Adipose tissue (tissue), 3 donors: Measurements from ENCODE around the gene SH3YL1. TPM values are rescaled to one million over a fixed set of nuclear protein-coding genes. Genes with fewer than 3 reads are reported as not detected.
"Not testable (repeated sequence)": the region's sequence is repeated elsewhere in the genome, so short reads cannot be mapped to it uniquely, and the experiment has no call there.

ENCODE experiments used
- H3K27ac ChIP-seq: one replicate; pipeline ENCODE4 v1.5.1; 2013; ENCODE audit warnings: low read depth, low read length
- WGBS, 3 donors: extraction: QIAGEN DNeasy Blood & Tissue Kit; methylation state at CpG; one replicate each; pipeline ENCODE4 v1.1.7; 2013; 5-methylcytosine and 5-hydroxymethylcytosine counted together
- polyA plus RNA-seq, 3 donors: library from polyadenylated mRNA; stranded (reverse); fragments of 200-250 nt; gene quantifications; one replicate each; pipeline ENCODE4 v1.2.3, GENCODE V29; 2013
- donor health status: healthy with polysubstance abuse.
- donor health status: Bipolar disorder and iron deficiency.
- donor health status: healthy.

The SH3YL1 gene
- polyA plus RNA-seq, 3 donors: 19.0 to 88.2 (median 22.7) TPM

DNA sequence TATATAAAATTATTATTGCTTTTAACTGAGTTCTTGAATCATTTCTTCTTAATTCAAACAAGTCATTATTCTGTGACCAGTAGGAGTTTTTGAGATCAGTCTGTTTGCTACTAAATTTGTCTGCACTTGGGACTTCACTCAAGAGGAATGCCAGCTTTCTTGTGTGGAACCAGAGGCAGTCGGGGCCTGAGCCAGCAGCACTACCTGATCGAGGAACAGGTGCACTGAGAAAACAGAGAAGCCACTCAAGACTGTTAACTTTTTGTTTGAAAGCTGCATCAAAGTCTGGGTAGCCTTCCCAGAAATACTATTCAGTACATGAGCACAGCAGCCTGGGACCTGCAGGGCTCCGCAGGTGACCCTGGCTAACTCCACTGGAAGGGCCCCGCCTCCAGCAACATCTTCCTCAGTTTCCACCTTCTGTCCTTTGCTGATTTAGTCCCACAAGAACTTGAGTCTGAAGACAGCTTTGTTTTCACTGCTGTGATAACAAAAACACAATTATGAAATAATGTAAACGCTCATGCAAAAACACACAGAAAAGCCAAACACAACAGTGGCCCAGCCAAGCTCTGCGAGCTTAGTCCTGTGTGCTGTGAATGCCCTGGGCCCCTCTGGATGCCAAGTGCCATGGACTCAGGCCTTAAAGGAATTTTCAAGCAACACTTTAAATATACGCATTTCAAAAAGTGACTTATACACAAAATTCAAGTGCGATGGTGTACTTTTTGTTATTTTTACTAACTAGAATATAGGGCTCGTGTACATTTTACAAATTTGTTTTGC, 62.0 kb downstream of the SH3YL1 start:
- WGBS, 3 donors: 59 to 90% (median 88%) methylated on average over 9 of the region's 9 CpGs
- H3K27ac ChIP-seq: no peak overlapping the region

DNA sequence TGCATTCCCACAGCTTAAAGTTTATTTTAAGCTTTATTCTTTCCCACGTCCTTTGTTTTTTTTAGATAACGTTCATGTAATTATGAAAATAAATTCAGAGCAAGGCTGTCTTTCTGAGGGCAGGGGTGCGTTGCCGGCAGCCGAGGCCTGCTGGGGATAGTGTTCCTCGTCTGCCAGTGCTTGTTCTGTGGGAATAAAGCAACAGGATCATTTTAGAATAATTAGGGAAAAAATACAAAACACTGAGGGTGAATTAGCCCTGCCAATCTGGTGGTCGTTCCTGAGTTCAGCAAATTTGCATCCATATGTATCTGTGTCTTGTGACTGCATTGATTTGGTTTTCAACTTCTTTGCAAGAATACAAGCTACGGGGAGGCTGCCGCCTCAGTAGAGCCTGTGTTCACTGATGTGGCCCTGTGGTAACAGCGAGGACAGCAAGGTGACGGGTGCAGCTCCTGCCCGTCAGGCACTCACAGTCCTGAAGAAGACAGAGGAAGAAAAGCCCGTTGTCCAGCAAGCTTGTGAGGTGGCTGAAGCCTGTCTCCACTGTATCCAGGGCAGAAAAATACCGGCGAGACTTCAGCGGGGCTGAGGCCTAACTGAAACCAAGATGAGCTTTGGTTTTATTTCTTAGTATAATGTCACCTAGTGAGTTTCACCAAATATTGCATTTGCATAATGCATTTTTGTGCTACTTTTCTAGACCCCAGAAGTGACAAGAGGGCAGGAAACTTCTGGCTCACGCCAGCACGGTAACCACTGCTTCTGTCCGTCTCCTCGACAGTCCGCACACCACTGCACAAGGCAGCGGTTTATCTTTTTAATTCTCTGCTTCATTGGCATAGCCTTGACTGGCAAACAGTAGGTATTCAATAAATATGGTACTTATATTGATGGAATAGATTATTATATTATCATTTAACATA, 64.5 kb downstream of the SH3YL1 start:
- 71 to 78% (median 76%) methylated on average over 22 of the region's 22 CpGs for WGBS, 3 donors

GRCh38 chr2:196406-196805, 67.4 kb downstream of the SH3YL1 start:
- WGBS, 3 donors: 55 to 82% (median 62%) methylated on average over 5 of the region's 5 CpGs
- H3K27ac ChIP-seq: no peak overlapping the region

More for the DNA sequence above, 64.5 kb downstream of the SH3YL1 start:
- H3K27ac ChIP-seq: no peak overlapping the region

- no peak overlapping the region for H3K27ac ChIP-seq
- 82 to 90% (median 89%) methylated on average over 7 of the region's 7 CpGs for WGBS, 3 donors
Observed at GRCh38 chr2:195932-196331, 67.9 kb downstream of the SH3YL1 start.

GRCh38 chr2:193141-193671, 70.6 kb downstream of the SH3YL1 start:
- no peak overlapping the region for H3K27ac ChIP-seq
- WGBS, 3 donors: 74 to 92% (median 85%) methylated on average over 17 of the region's 17 CpGs

DNA sequence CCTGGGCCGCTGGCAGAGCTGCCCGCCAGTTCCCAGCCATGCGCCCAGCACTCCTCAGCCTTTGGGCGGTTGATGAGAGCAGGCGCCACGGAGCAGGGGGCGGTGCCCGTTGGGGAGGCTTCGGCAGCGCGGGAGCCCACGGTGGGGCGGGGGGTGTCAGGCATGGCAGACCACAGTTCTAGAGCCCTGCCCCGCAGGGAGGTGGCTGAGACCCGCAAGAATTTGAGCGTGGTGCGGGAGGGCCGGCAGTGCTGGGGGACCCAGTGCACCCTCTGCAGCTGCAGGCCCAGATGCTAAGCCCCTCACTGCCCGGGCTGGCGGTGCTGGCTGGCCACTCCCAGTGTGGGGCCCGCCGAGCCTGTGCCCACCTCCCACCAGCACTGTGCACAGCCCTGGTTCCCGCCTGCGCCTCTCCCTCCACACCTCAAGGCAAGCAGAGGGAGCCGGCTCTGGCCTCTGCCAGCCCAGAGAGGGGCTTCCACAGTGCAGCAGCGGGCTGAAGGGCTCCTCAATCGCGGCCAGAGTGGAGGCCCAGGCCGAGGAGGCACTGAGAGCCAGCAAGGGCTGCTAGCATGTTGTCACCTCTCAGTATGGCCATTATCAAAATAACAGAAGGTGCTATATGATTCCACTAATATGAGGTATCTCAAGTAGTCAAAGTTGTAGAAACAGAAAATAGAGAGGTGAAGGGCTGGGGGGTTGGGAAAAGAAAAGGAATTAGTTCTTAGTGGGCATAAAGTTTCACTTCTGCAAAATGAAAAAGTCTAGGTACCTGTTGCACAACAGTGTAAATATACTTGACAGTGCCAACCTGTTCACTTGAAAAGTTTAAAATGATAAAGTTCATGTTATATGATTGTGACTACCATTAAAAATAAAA, 72.3 kb downstream of the SH3YL1 start:
- 87 to 92% (median 89%) methylated on average over 28 to 29 of the region's 29 CpGs for WGBS, 3 donors

DNA sequence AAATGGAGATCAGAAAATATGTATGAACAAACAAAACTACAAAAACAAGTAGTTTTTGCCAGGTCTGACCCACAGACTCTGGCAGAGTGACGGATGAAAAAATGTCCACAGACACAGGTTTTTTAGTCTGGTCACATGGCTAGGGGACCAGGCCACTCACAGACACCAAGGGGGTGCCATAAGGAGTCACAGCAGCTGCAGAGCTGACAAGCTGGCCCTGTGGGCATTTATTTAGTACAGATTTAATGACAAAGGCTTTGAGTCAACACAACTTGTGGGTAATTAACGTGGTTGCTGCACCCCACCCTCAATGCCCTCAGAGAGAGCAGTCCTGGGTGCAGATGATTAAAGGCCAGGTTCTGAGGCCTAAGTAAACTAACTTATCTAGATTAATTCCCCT, 76.0 kb downstream of the SH3YL1 start:
- H3K27ac ChIP-seq: no peak overlapping the region

More for the DNA sequence above, 72.3 kb downstream of the SH3YL1 start:
- no peak overlapping the region for H3K27ac ChIP-seq

DNA sequence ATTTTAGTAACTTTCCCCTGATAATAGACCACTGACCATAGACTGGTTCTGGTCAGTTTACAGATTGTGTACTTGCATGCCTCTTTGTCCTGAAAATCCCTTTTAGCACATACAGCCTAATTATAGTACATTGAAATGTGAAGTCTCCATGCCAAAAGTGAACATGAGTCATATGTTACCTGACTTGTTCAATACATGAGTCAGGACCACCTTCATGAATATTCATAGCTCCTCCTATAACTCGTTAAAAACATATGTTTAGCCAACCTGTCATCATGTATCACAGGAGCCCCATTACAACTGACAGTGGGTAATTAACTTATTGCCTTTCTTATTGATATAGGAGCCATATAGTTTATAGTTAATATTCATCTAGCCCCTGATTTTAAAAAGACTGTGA, 78.6 kb downstream of the SH3YL1 start:
- 43 to 74% (median 66%) methylated on average over 1 of the region's 1 CpG for WGBS, 3 donors
- no peak overlapping the region for H3K27ac ChIP-seq

More for the DNA sequence above, 76.0 kb downstream of the SH3YL1 start:
- 56 to 79% (median 67%) methylated on average over 2 of the region's 2 CpGs for WGBS, 3 donors

GRCh38 chr2:184695-185094, 79.1 kb downstream of the SH3YL1 start:
- no peak overlapping the region for H3K27ac ChIP-seq

DNA sequence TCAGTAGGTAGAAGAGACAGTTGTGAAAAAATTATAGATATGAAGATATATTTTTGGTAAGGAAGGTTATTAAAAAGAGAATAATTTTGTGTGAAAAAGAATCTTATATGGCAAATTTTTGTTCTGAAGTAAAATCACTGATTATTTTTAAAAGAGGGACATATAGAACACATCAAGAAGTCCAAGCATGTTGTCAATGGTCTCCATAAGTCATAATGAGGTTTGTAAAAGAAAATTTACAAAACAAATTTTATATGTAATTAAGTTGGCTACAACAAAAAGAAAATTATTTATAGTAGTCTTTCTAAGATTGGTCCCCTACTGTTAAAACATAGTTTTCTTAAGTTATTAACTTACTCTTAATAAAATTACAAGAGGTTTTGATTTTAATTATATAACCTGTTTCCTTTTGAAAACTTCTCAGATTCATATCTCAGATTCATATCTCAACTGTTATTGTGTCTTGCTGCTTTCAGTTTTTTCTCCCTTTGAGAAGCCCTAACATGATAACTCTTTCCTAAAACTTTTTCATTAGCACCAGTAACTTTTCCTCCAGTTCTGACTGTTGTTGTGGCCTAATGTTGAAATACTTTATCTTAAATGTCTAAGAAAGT, 81.2 kb downstream of the SH3YL1 start:
- no peak overlapping the region for H3K27ac ChIP-seq

DNA sequence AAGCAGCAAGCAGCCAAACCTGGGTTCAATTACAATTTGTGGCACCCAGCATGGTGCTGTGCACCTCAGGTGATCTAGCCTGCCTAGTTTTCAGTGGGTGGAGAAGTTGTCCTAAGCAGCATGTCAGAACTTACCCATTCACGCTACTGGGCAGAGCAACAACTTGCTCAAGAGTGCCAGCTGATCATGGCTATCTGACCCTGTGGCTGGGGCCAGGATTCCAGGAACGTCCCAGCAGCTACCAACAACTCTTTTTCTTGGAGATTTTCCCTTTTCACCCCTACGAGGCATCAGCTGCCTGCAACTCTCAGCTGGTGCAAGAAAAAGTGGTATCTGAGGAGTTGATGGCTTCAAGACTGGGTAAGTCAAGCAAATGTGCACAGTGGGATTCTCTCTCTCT, 83.5 kb downstream of the SH3YL1 start:
- whole genome bisulfite sequencing, 3 donors: 57 to 59% (median 59%) methylated on average over 3 of the region's 3 CpGs
- H3K27ac ChIP-seq: no peak overlapping the region

DNA sequence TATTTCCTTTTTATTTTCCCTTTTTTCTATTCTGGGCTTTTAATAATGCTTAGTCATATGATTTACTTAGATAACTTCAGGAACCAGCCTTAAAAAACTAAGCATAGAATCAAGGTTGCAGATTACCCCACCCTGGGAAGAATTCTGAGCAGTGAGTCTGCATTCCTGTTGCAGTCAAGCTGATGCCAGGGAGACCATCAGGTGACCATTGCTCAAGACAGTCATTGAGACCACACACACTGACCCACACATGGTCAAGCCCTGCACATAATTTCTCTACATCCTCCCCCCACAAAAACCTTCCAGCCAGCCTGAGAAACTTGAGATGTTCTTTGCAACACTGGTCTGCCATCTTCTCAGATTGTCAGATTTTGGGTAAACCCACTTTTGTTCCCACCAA, 83.9 kb downstream of the SH3YL1 start:
- no peak overlapping the region for H3K27ac ChIP-seq

GRCh38 chr2:177733-178132, 86.1 kb downstream of the SH3YL1 start:
- WGBS, 3 donors: 78 to 90% (median 87%) methylated on average over 2 of the region's 2 CpGs
- H3K27ac ChIP-seq: no peak overlapping the region

- no peak overlapping the region for H3K27ac ChIP-seq
- 62 to 76% (median 76%) methylated on average over 1 of the region's 1 CpG for WGBS, 3 donors
Observed at GRCh38 chr2:176917-177316, 86.9 kb downstream of the SH3YL1 start.

- no peak overlapping the region for H3K27ac ChIP-seq
- WGBS, 3 donors: 36 to 63% (median 41%) methylated on average over 16 of the region's 16 CpGs
Observed at GRCh38 chr2:175880-176820, 87.7 kb downstream of the SH3YL1 start.

- H3K27ac ChIP-seq: no peak overlapping the region
- WGBS, 3 donors: 46 to 79% (median 66%) methylated on average over 8 of the region's 8 CpGs
Observed at GRCh38 chr2:175161-175786, 88.6 kb downstream of the SH3YL1 start.

GRCh38 chr2:172120-172519, 91.7 kb downstream of the SH3YL1 start:
- H3K27ac ChIP-seq: not testable (repeated sequence)
- WGBS, 3 donors: 49 to 81% (median 67%) methylated on average over 9 of the region's 9 CpGs
